Renal pelvis (tissue), 4 donors: ENCODE results near the gene BRCA2. TPM values are rescaled to one million over a fixed set of nuclear protein-coding genes. Genes with fewer than 3 reads are reported as not detected.

ENCODE experiments used
- DNase-seq: peaks from one replicate; pipeline ENCODE4 v3.0.0-alpha.2; 2013
- polyA plus RNA-seq, 3 donors: library from polyadenylated mRNA; unstranded; fragments of 120-200 nt; gene quantifications; one replicate each; pipeline ENCODE4 v1.2.1, GENCODE V29; 2013; ENCODE audit not compliant: insufficient read length in 3 of 3

BRCA2 gene
- polyA plus RNA-seq, 3 donors = 7.1 to 11.3 (median 7.6) TPM

DNA sequence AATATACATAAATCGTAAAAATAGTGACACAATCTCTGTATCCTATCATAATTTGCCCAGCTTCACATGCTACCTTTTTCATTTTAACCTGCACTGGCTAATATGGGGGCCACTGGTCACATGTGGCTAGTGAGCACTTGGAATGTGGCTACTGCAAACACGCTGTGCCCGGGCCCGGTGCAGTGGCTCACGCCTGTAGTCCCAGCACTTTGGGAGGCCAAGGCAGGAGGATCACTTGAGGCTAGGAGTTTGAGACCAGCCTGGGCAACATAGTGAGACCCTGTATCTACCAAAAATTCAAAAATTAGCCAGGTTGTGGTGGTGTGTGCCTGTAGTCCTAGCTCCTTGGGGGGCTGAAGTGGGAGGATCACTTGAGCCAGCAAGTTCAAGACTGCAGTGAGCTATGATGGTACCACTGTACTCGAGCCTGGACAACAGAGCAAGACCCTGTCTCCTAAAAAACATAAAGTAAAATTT is 114.2 kb downstream of the BRCA2 start:
- no peak for DNase-seq

- no peak for DNase-seq
Observed at GRCh38 chr13:32430018-32430747, 114.9 kb downstream of the BRCA2 start.

DNA sequence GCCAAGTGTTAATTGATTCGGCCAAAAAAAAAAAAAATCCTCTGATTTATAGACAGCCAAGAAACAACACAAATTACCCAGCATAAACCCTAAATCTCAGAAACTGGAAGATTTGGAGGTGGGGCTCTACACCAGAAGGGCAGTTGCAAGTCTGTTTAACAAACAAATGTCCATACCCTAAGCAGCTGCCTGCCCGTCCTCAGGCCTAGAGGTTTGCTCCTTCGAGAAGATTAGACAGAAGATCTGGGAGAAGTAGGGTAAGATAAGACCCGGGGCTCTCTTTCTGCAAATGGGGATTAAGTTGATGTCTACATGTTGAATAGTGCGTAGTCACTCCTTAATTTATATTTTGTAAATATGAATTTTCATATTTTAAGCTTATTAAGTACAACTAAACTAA is 116.1 kb downstream of the BRCA2 start:
- no peak for DNase-seq

DNA sequence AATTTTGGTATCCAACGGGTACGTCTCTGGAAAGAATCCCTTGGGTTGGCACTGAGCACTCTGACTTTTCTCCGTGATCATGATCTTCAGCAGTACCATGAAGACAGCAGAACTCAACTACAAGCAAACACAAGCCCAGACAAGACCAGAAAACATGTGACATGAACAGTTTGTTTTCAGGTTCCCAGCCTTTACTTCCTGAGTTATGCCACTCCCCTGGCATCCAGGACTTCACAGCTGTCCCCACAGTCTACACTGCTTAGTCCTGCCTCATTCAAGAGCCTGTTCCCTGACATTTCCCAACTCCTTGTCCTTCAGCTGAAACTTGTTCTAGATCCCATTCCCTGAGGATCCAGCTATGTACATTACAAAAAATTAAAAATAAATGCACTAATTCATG is 117.5 kb downstream of the BRCA2 start:
- DNase-seq = no peak

GRCh38 chr13:32438871-32439270 is 123.6 kb downstream of the BRCA2 start:
- DNase-seq = no peak

DNA sequence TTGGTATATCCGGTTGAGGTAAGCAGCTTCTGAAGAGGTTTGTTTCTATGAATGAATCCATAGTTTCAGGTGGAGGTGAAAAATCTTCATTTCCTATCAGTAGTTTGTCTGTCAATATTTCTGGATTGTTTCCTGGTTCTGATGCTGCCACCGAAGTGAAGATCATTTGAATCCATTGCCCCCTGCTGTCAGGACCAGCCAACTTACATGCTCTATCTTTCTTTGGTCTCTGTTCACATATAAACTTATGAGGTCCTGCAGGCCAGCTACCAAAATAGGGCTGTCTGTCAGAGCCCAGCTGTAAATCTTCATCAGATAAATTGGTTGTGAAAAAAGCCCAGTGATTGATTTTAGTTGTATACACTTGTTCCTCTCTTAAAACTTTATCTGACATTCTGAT is 127.8 kb downstream of the BRCA2 start:
- no peak for DNase-seq

- DNase-seq = no peak
Observed at GRCh38 chr13:32445461-32445860, 130.2 kb downstream of the BRCA2 start.

DNA sequence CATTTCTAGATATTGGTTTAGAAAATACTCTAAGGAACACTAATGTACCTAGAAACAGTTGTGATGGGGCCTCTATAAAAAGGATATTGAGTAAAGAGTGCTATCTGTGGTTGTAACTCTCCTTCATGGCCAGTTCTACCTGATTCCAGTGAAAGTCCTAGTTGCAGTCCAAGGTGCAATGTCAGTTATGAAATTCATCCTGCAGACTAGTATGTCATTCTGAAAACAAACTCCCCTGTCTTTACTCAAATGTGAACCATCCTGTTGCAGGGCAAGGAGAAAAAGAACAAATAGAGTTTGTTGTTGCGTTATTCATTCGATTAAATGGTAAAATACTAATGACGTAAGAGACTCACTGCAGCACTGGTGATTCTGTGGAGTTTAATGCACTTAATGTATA is 130.9 kb downstream of the BRCA2 start:
- DNase-seq = no peak

DNA sequence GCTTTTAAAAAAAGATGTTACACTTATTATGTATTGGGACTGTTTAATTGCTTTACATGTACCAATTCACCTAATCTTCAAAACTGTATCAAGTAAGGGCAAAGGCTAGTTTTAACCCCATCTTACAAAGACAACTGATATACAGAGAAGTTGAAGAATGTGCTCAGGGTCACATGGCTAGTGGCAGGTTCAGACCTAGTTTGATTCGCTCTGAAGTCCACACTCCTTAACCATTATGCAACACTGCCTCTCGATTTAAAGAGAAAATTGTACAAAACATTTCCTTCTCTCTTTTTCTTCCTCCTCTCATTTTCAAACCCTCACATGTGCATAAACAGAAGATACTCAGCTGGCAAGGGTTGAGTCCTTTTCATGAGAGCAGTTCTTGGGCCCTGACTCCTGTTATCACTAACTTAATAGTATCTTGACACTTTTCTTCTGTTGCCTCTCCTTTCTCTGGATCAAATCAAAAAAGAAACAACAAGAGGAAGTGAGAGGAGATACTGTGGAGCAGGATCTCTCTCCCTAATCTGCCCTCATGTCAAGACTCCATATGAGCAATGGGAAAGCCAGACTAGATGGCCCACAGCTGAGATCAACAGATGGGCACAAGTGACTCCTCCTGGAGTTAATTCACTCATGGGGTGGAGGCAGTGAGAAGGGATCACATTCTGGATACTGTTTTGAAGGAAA is 131.6 kb downstream of the BRCA2 start:
- no peak for DNase-seq

DNA sequence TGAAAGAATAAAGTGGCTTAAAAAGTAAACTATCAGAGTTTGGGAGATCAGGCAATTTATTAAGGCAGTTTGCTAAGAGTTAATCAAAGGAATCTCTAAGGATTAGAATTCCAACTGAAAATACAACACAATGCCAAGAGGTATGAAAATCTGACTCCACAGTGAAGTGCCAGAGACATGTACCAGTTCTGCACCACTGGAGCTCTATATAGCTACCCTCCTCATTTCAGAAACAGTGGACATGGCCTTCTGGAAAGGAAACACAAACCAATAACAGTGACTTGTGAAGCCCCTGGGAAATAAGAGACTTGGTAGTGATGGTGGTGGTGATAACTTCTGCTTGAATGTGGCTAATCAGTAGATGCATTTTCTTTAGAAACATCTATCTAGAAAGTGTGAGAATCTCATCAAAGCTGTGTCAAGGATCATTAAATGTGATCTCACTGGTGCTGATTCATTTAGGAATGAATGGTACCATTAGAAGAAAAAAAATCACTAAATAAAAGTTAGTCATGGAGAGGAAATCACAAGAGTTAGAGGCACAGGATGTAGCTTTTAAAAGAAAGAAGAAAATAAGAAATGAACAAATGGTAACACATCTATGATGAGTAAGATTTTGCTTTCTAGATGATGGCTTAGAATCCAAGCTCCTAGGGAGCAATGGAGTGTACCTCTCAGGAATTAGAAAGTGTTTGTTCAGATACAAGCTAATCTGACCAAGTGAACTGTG is 132.8 kb downstream of the BRCA2 start:
- DNase-seq = no peak

DNA sequence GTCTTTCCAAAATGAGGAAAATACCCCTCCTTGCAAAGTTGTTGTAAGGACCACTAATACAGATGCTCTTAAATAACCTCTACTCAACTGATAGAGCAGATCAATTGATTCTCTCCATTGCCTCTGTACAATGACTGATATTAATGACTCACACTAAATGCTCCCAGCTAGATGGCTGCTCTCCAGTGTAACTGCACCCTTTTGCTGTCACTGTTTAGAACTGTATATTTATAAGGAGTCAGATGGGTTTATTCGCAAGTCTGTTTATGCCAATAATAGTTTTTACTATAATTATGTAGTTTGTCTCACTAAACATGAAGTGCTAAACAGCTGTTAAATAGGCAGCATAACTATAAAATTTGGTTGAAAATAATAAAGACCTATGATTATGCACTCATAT is 133.7 kb downstream of the BRCA2 start:
- no peak for DNase-seq

Other genes starting within 250 kb of the BRCA2 start
- gene ZAR1L, start 145 bp upstream of the BRCA2 start, polyA plus RNA-seq = not detected
- 10 to 100 TPM; 15.6 to 27.6 (median 24.4) TPM for gene N4BP2L1, start 112.6 kb downstream of the BRCA2 start, polyA plus RNA-seq
- 100 to 1,000 TPM; 120 to 229 (median 202) TPM for gene N4BP2L2, start 223.3 kb downstream of the BRCA2 start, polyA plus RNA-seq